HEK293 (cell line): ENCODE results near the gene METRNL.
A peak's percentile ranks its signal among the peaks of the same experiment; 100 is the strongest.

ENCODE experiments used
- CTCF ChIA-PET: fragments of 350-600 bp; formaldehyde crosslinking; extraction: SDS; loops from one replicate; lab custom pipeline; 2021; ENCODE audit warnings: antibody characterized with exemption; lab: Yijun Ruan, JAX
- POLR2A ChIA-PET: fragments of 300-600 bp; formaldehyde crosslinking; extraction: SDS; loops from one replicate; lab custom pipeline; 2020; ENCODE audit warnings: antibody characterized with exemption, inconsistent platforms; lab: Yijun Ruan, JAX
- H3K27ac ChIP-seq: fragments of 200-500 bp; sonication (Bioruptor generic); 2 replicates; pipeline ENCODE4 v1.5.1; 2014; ENCODE audit warnings: low read depth, low read length, control low read depth, inconsistent platforms; ENCODE audit errors: extremely low read depth
- H3K36me3 ChIP-seq, 2 experiments: fragments of 200-500 bp in 1 of 2; sonication (Bioruptor generic) in 1 of 2; 1 replicate in 1 of 2; 2 replicates in 1 of 2; pipeline ENCODE4 v1.5.1; 2014 to 2017; ENCODE audit warnings: inconsistent platforms in 2 of 2, low read length in 2 of 2; ENCODE audit not compliant: control insufficient read depth in 2 of 2, insufficient read depth in 1 of 2
- H3K4me1 ChIP-seq: fragments of 200-500 bp; sonication (Bioruptor generic); 2 replicates; pipeline ENCODE4 v1.5.1; 2014; ENCODE audit warnings: mild to moderate bottlenecking, low read length, inconsistent platforms; ENCODE audit not compliant: control insufficient read depth, insufficient read depth
- H3K4me3 ChIP-seq: 2 replicates; pipeline ENCODE4 v1.5.1; 2011; ENCODE audit warnings: low read depth, mild to moderate bottlenecking, control low read depth, low read length, moderate library complexity
- H3K9me3 ChIP-seq: fragments of 200-500 bp; sonication (Bioruptor generic); 2 replicates; pipeline ENCODE4 v1.5.1; 2014; ENCODE audit warnings: low read depth, low read length, inconsistent platforms; ENCODE audit not compliant: control insufficient read depth, insufficient read depth
- BCL11A ChIP-seq: fragments of 450-650 bp; formaldehyde crosslinking; IDR thresholded peaks from 2 replicates; pipeline ENCODE4 v1.5.1; 2016; ENCODE audit warnings: low read depth, missing biosample characterization, missing genetic modification characterization
- KLF16 ChIP-seq: fragments of 450-650 bp; formaldehyde crosslinking; IDR thresholded peaks from 2 replicates; pipeline ENCODE4 v1.5.1; 2017; ENCODE audit warnings: missing biosample characterization, missing genetic modification characterization
- KLF7 ChIP-seq: fragments of 450-650 bp; formaldehyde crosslinking; IDR thresholded peaks from 2 replicates; pipeline ENCODE4 v1.5.1; 2016; ENCODE audit warnings: missing biosample characterization, missing genetic modification characterization, borderline replicate concordance
- OSR2 ChIP-seq: fragments of 450-650 bp; formaldehyde crosslinking; IDR thresholded peaks from 2 replicates; pipeline ENCODE4 v1.5.1; 2016; ENCODE audit warnings: missing biosample characterization, missing genetic modification characterization
- SALL2 ChIP-seq: fragments of 450-650 bp; formaldehyde crosslinking; IDR thresholded peaks from 2 replicates; pipeline ENCODE4 v1.5.0; 2017; ENCODE audit warnings: missing biosample characterization, mild to moderate bottlenecking, missing genetic modification characterization, borderline replicate concordance
- TCF7L2 ChIP-seq: IDR thresholded peaks from 2 replicates; pipeline ENCODE4 v1.6.1; 2011; ENCODE audit warnings: low read depth, mild to moderate bottlenecking, inconsistent platforms, low read length, moderate library complexity, borderline replicate concordance
- ZEB2 ChIP-seq: fragments of 450-650 bp; formaldehyde crosslinking; IDR thresholded peaks from 2 replicates; pipeline ENCODE4 v1.5.1; 2016; ENCODE audit warnings: missing biosample characterization, missing genetic modification characterization
- ZNF132 ChIP-seq: fragments of 450-650 bp; formaldehyde crosslinking; IDR thresholded peaks from 2 replicates; pipeline ENCODE4 v1.5.1; 2017; ENCODE audit warnings: missing biosample characterization, missing genetic modification characterization, borderline replicate concordance
- ZNF302 ChIP-seq: fragments of 450-650 bp; formaldehyde crosslinking; IDR thresholded peaks from 2 replicates; pipeline ENCODE4 v1.5.1; 2016; ENCODE audit warnings: missing biosample characterization, missing genetic modification characterization, low read depth
- ZNF391 ChIP-seq: fragments of 450-650 bp; formaldehyde crosslinking; IDR thresholded peaks from 2 replicates; pipeline ENCODE4 v1.5.1; 2016; ENCODE audit warnings: low read depth, missing biosample characterization, missing genetic modification characterization, borderline replicate concordance
- ZNF510 ChIP-seq: fragments of 450-650 bp; formaldehyde crosslinking; IDR thresholded peaks from 2 replicates; pipeline ENCODE4 v1.5.1; 2018; ENCODE audit warnings: mild to moderate bottlenecking, missing genetic modification characterization, missing biosample characterization; ENCODE audit not compliant: insufficient replicate concordance
- ZNF600 ChIP-seq: fragments of 450-650 bp; formaldehyde crosslinking; IDR thresholded peaks from 2 replicates; pipeline ENCODE4 v1.5.1; 2016; ENCODE audit warnings: missing biosample characterization, missing genetic modification characterization
- ZNF626 ChIP-seq: fragments of 450-650 bp; sonication (Bioruptor Pico); formaldehyde crosslinking; IDR thresholded peaks from 2 replicates; pipeline ENCODE4 v1.5.1; 2018; ENCODE audit warnings: missing biosample characterization, missing genetic modification characterization, inconsistent platforms
- ZNF792 ChIP-seq: fragments of 450-650 bp; formaldehyde crosslinking; IDR thresholded peaks from 2 replicates; pipeline ENCODE4 v1.5.1; 2016; ENCODE audit warnings: missing biosample characterization, missing genetic modification characterization
- TF ChIP-seq, protein P1 (sequence below): fragments of 450-650 bp; formaldehyde crosslinking; IDR thresholded peaks from 2 replicates; pipeline ENCODE4 v1.5.1; 2016; ENCODE audit warnings: missing biosample characterization, missing genetic modification characterization, borderline replicate concordance
- TF ChIP-seq, protein P2 (sequence below): fragments of 450-650 bp; IDR thresholded peaks from 2 replicates; pipeline ENCODE4 v1.5.1; 2018; ENCODE audit warnings: missing biosample characterization, missing genetic modification characterization

The METRNL gene

DNA sequence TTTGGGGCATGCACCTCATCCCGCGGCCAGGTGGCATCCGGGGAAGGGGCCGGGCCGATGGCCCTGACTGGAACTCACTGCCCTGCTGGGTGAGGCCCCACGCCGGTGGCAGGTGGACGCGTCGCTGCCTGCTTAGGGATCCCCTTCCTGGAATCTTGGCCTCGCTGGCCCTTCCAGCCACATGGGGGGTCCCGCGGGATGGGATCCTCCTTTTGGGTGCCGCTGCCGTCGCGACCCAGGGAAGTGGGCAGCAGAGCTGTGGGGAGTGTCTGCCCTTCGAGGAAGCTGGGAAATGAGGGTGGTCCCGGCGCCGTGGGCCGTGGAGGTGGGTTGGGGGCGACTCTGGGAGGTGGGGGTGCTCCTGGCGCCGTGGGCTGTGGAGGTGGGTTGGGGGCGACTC is 12.8 kb downstream of the METRNL start:
- no peaks in the 10 kb centered on the region for H3K9me3 ChIP-seq
- no peaks in the 10 kb centered on the region; the same call in 1 of the 2 replicates for H3K4me1 ChIP-seq
- no peak overlapping the region for H3K27ac ChIP-seq
- TF ChIP-seq, protein P1, sequence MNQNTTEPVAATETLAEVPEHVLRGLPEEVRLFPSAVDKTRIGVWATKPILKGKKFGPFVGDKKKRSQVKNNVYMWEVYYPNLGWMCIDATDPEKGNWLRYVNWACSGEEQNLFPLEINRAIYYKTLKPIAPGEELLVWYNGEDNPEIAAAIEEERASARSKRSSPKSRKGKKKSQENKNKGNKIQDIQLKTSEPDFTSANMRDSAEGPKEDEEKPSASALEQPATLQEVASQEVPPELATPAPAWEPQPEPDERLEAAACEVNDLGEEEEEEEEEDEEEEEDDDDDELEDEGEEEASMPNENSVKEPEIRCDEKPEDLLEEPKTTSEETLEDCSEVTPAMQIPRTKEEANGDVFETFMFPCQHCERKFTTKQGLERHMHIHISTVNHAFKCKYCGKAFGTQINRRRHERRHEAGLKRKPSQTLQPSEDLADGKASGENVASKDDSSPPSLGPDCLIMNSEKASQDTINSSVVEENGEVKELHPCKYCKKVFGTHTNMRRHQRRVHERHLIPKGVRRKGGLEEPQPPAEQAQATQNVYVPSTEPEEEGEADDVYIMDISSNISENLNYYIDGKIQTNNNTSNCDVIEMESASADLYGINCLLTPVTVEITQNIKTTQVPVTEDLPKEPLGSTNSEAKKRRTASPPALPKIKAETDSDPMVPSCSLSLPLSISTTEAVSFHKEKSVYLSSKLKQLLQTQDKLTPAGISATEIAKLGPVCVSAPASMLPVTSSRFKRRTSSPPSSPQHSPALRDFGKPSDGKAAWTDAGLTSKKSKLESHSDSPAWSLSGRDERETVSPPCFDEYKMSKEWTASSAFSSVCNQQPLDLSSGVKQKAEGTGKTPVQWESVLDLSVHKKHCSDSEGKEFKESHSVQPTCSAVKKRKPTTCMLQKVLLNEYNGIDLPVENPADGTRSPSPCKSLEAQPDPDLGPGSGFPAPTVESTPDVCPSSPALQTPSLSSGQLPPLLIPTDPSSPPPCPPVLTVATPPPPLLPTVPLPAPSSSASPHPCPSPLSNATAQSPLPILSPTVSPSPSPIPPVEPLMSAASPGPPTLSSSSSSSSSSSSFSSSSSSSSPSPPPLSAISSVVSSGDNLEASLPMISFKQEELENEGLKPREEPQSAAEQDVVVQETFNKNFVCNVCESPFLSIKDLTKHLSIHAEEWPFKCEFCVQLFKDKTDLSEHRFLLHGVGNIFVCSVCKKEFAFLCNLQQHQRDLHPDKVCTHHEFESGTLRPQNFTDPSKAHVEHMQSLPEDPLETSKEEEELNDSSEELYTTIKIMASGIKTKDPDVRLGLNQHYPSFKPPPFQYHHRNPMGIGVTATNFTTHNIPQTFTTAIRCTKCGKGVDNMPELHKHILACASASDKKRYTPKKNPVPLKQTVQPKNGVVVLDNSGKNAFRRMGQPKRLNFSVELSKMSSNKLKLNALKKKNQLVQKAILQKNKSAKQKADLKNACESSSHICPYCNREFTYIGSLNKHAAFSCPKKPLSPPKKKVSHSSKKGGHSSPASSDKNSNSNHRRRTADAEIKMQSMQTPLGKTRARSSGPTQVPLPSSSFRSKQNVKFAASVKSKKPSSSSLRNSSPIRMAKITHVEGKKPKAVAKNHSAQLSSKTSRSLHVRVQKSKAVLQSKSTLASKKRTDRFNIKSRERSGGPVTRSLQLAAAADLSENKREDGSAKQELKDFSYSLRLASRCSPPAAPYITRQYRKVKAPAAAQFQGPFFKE (tag by site-specific recombination) = no peak
- no peak for TF ChIP-seq ZNF510 (tag by site-specific recombination)
- TF ChIP-seq OSR2 = no peak
- TF ChIP-seq KLF7 (tag by site-specific recombination) = no peak
- TF ChIP-seq KLF16 (tag by site-specific recombination) = no peak
- TF ChIP-seq ZNF302 = no peak
- no peak for TF ChIP-seq ZNF132 (tag by site-specific recombination)
- no peak for TF ChIP-seq ZNF792 (tag by site-specific recombination)
- TF ChIP-seq BCL11A (tag by site-specific recombination) = no peak
- TF ChIP-seq SALL2 (tag by site-specific recombination) = no peak
- ChIA-PET POLR2A (interaction anchor here (1.5 kb wide), 1 partner anchor 13 kb away, joined by 6 read pairs; the partner anchor contains the start of gene METRNL), CTCF (no interaction called here)
- H3K4me3 ChIP-seq = no peak overlapping the region
- H3K36me3 ChIP-seq = peaks cover 0 to 46% of the 10 kb centered on the region in 2 experiments; a peak in 1 of 3 replicates

DNA sequence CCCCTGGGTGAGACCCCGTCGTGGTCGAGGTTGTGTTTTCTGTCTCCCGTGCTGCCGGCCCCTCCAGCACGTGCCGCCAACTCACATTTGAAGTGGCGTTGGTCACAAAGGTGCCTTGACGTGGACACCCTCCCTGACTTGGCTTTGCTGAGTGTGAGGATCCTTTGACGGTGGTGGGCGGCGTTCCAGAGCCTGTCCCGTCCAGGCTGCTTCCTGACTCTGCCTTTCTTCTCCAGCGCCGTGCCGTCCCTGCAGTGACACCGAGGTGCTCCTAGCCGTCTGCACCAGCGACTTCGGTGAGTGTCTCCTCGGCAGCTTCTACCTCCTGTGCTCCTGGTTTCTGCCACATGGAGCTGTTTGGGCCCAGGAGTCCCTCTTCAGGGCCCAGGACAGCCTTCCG is 13.5 kb downstream of the METRNL start:
- Histone ChIP-seq H3K27ac (no peak overlapping the region), H3K9me3 (no peaks in the 10 kb centered on the region), H3K4me3 (no peak overlapping the region), H3K4me1 (no peaks in the 10 kb centered on the region; the same call in 1 of the 2 replicates), H3K36me3 (peaks cover 0 to 44% of the 10 kb centered on the region in 2 experiments; a peak in 1 of 3 replicates)
- TF ChIP-seq ZNF626 (tag by site-specific recombination) = no peak
- TF ChIP-seq, protein P2, sequence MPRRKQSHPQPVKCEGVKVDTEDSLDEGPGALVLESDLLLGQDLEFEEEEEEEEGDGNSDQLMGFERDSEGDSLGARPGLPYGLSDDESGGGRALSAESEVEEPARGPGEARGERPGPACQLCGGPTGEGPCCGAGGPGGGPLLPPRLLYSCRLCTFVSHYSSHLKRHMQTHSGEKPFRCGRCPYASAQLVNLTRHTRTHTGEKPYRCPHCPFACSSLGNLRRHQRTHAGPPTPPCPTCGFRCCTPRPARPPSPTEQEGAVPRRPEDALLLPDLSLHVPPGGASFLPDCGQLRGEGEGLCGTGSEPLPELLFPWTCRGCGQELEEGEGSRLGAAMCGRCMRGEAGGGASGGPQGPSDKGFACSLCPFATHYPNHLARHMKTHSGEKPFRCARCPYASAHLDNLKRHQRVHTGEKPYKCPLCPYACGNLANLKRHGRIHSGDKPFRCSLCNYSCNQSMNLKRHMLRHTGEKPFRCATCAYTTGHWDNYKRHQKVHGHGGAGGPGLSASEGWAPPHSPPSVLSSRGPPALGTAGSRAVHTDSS (tag by site-specific recombination) = no peak
- no peak for TF ChIP-seq TCF7L2
- TF ChIP-seq ZEB2 (tag by site-specific recombination) = no peak
- TF ChIP-seq ZNF600 (tag by site-specific recombination) = peak; percentile 49
- no peak for TF ChIP-seq ZNF391 (tag by site-specific recombination)
- ChIA-PET CTCF (interaction anchor here (0.9 to 1.0 kb wide), 2 partner anchors 17 to 430 kb away, joined by 3 read pairs; no protein-coding TSS in a partner anchor), POLR2A (interaction anchor here (0.7 kb wide), 1 partner anchor 15 kb away, joined by 3 read pairs; no protein-coding TSS in a partner anchor)
